Mammary epithelial cell (primary cell): ENCODE data around the gene NUAK1.

ENCODE experiments used
- CTCF ChIP-seq, 2 donors: IDR thresholded peaks in 1 of 2; conservative IDR thresholded peaks in 1 of 2; 2 replicates each; pipeline ENCODE4 v1.5.1; 2011 to 2012; ENCODE audit warnings: inconsistent platforms in 2 of 2, low read length in 2 of 2, mild to moderate bottlenecking in 2 of 2, control low read depth in 1 of 2, low read depth in 1 of 2; ENCODE audit not compliant: insufficient read depth in 1 of 2; ENCODE audit errors: extremely low read depth in 1 of 2
- EZH2 ChIP-seq: IDR thresholded peaks from 2 replicates; pipeline ENCODE4 v1.6.1; 2012; ENCODE audit warnings: low read length, inconsistent platforms, borderline replicate concordance

- TF ChIP-seq CTCF (conservative IDR thresholded peaks at IDR 0.05 in 1 of 2, IDR thresholded peaks at IDR 0.05 in 1 of 2; ENCODE audit: extremely low read depth in 1 of 2, insufficient read depth in 1 of 2, low read depth in 1 of 2, low read length in 2 of 2) (no peak), EZH2 (no peak)
These were observed 80.2 kb downstream of the NUAK1 start for GRCh38 chr12:106058256-106059182.
